Mammary epithelial cell (primary cell): Measurements from ENCODE around the gene PAM.

Source experiments
- EZH2 ChIP-seq: IDR thresholded peaks from 2 replicates; pipeline ENCODE4 v1.6.1; 2012; ENCODE audit warnings: low read length, inconsistent platforms, borderline replicate concordance
- TF ChIP-seq, protein P1 (sequence below), 2 donors: IDR thresholded peaks in 1 of 2; conservative IDR thresholded peaks in 1 of 2; 2 replicates each; pipeline ENCODE4 v1.5.1; 2011 to 2012; ENCODE audit warnings: inconsistent platforms in 2 of 2, low read length in 2 of 2, mild to moderate bottlenecking in 2 of 2, control low read depth in 1 of 2, low read depth in 1 of 2; ENCODE audit not compliant: insufficient read depth in 1 of 2; ENCODE audit errors: extremely low read depth in 1 of 2

DNA sequence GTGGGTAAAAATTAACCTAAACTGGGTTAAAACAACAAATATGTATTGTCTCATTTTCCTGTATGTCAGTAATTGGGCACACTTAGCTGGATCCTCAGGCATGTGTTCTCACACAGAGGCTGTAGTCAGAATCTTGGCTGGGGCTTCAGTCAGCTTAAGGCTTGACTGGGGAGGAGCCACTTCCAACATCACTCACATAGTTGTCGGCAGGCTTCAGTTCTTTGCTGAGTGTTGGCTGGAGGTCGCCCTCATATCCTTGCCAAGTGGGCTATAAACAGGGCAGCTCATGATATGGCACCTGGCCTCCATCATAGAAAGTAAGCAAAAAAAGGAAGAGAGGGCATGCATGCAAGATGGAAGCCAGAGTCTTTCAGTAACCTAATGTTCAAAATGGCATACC is 191.9 kb downstream of the PAM start:
- TF ChIP-seq, protein P1, sequence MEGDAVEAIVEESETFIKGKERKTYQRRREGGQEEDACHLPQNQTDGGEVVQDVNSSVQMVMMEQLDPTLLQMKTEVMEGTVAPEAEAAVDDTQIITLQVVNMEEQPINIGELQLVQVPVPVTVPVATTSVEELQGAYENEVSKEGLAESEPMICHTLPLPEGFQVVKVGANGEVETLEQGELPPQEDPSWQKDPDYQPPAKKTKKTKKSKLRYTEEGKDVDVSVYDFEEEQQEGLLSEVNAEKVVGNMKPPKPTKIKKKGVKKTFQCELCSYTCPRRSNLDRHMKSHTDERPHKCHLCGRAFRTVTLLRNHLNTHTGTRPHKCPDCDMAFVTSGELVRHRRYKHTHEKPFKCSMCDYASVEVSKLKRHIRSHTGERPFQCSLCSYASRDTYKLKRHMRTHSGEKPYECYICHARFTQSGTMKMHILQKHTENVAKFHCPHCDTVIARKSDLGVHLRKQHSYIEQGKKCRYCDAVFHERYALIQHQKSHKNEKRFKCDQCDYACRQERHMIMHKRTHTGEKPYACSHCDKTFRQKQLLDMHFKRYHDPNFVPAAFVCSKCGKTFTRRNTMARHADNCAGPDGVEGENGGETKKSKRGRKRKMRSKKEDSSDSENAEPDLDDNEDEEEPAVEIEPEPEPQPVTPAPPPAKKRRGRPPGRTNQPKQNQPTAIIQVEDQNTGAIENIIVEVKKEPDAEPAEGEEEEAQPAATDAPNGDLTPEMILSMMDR (conservative IDR thresholded peaks at IDR 0.05 in 1 of 2, IDR thresholded peaks at IDR 0.05 in 1 of 2; ENCODE audit: extremely low read depth in 1 of 2, insufficient read depth in 1 of 2, low read depth in 1 of 2, low read length in 2 of 2) = no peak
- TF ChIP-seq EZH2 = no peak
